ENCODE results near the gene ZDHHC3. TPM values are rescaled to one million over a fixed set of nuclear protein-coding genes. Genes with fewer than 3 reads are reported as not detected.

Gene ZDHHC3
- total and polyA plus RNA-seq, 5 donors from 2014 or later: 36.8 to 55.8 (median 39.9) TPM

GRCh38 chr3:44923632-44924456, 52.1 kb downstream of the ZDHHC3 start:
- Histone ChIP-seq H3K4me1 (ENCODE audit: control insufficient read depth, insufficient read depth, low read length, poor library complexity, severe bottlenecking) (no peaks in the 10 kb centered on the region), H3K4me3 (ENCODE audit: low read depth, low read length) (no peak overlapping the region), H3K27me3 (ENCODE audit: control insufficient read depth, insufficient read depth, low read length) (no peaks in the 10 kb centered on the region), H3K36me3 (ENCODE audit: control insufficient read depth, insufficient read depth, low read length) (peaks cover 37% of the 10 kb centered on the region), H3K9me3 (ENCODE audit: control insufficient read depth in 2 of 2, low read length in 2 of 2) (no peaks in the 10 kb centered on the region), H3K27ac (ENCODE audit: insufficient read depth, low read length, poor library complexity, severe bottlenecking) (no peak overlapping the region)
- Mint-ChIP-seq H3K4me3 (no peak overlapping the region), H3K9me3 (no peaks in the 10 kb centered on the region), H3K27me3 (no peaks in the 10 kb centered on the region), H3K27ac (peak overlapping the region in 2 of 3 donors; percentile 32 to 40), H3K36me3 (peaks cover 54% of the 10 kb centered on the region), H3K4me1 (no peaks in the 10 kb centered on the region)
- no peak for ATAC-seq (ENCODE audit: low read depth in 2 of 2)
- DNase-seq: no peak

GRCh38 chr3:44920081-44920480, 55.9 kb downstream of the ZDHHC3 start:
- Histone ChIP-seq H3K27ac (ENCODE audit: insufficient read depth, low read length, poor library complexity, severe bottlenecking) (no peak overlapping the region), H3K27me3 (ENCODE audit: control insufficient read depth, insufficient read depth, low read length) (no peaks in the 10 kb centered on the region), H3K36me3 (ENCODE audit: control insufficient read depth, insufficient read depth, low read length) (peaks cover 16% of the 10 kb centered on the region), H3K9me3 (ENCODE audit: control insufficient read depth in 2 of 2, low read length in 2 of 2) (no peaks in the 10 kb centered on the region), H3K4me1 (ENCODE audit: control insufficient read depth, insufficient read depth, low read length, poor library complexity, severe bottlenecking) (no peaks in the 10 kb centered on the region), H3K4me3 (ENCODE audit: low read depth, low read length) (no peak overlapping the region)
- H3K36me3 Mint-ChIP-seq: peaks cover 37% of the 10 kb centered on the region
- no peaks in the 10 kb centered on the region for H3K27me3 Mint-ChIP-seq
- H3K27ac Mint-ChIP-seq: no peak overlapping the region
- ATAC-seq (ENCODE audit: low read depth in 2 of 2) (no peak), DNase-seq (no peak)
- H3K4me3 Mint-ChIP-seq: no peak overlapping the region
- H3K9me3 Mint-ChIP-seq: no peaks in the 10 kb centered on the region
- H3K4me1 Mint-ChIP-seq: no peaks in the 10 kb centered on the region

GRCh38 chr3:44918581-44918980, 57.4 kb downstream of the ZDHHC3 start:
- Histone ChIP-seq H3K36me3 (ENCODE audit: control insufficient read depth, insufficient read depth, low read length) (peaks cover 16% of the 10 kb centered on the region), H3K27me3 (ENCODE audit: control insufficient read depth, insufficient read depth, low read length) (no peaks in the 10 kb centered on the region), H3K9me3 (ENCODE audit: control insufficient read depth in 2 of 2, low read length in 2 of 2) (no peaks in the 10 kb centered on the region), H3K4me3 (ENCODE audit: low read depth, low read length) (no peak overlapping the region), H3K27ac (ENCODE audit: insufficient read depth, low read length, poor library complexity, severe bottlenecking) (no peak overlapping the region), H3K4me1 (ENCODE audit: control insufficient read depth, insufficient read depth, low read length, poor library complexity, severe bottlenecking) (no peaks in the 10 kb centered on the region)
- Mint-ChIP-seq H3K9me3 (no peaks in the 10 kb centered on the region), H3K27ac (no peak overlapping the region), H3K36me3 (peaks cover 31% of the 10 kb centered on the region), H3K4me3 (no peak overlapping the region), H3K27me3 (peaks cover 6% of the 10 kb centered on the region), H3K4me1 (no peaks in the 10 kb centered on the region)
- DNase-seq: no peak
- no peak for ATAC-seq (ENCODE audit: low read depth in 2 of 2)

- Mint-ChIP-seq H3K27ac (no peak overlapping the region), H3K36me3 (peaks cover 29% of the 10 kb centered on the region), H3K4me1 (no peaks in the 10 kb centered on the region), H3K4me3 (no peak overlapping the region), H3K9me3 (no peaks in the 10 kb centered on the region), H3K27me3 (peaks cover 6% of the 10 kb centered on the region)
- Histone ChIP-seq H3K27me3 (ENCODE audit: control insufficient read depth, insufficient read depth, low read length) (no peaks in the 10 kb centered on the region), H3K4me3 (ENCODE audit: low read depth, low read length) (no peak overlapping the region), H3K4me1 (ENCODE audit: control insufficient read depth, insufficient read depth, low read length, poor library complexity, severe bottlenecking) (no peaks in the 10 kb centered on the region), H3K36me3 (ENCODE audit: control insufficient read depth, insufficient read depth, low read length) (peaks cover 16% of the 10 kb centered on the region), H3K27ac (ENCODE audit: insufficient read depth, low read length, poor library complexity, severe bottlenecking) (no peak overlapping the region), H3K9me3 (ENCODE audit: control insufficient read depth in 2 of 2, low read length in 2 of 2) (no peaks in the 10 kb centered on the region)
- no peak for DNase-seq
- no peak for ATAC-seq (ENCODE audit: low read depth in 2 of 2)
These were observed 57.9 kb downstream of the ZDHHC3 start for GRCh38 chr3:44918087-44918486.

GRCh38 chr3:44915702-44916438, 60.1 kb downstream of the ZDHHC3 start:
- Mint-ChIP-seq H3K9me3 (peaks cover 0 to 2% (median 0%) of the 10 kb centered on the region in 7 donors), H3K27ac (peak overlapping the region in 1 of 3 donors; percentile 33)

GRCh38 chr3:44914936-44915335, 61.0 kb downstream of the ZDHHC3 start:
- Mint-ChIP-seq H3K4me1 (no peaks in the 10 kb centered on the region), H3K27ac (no peak overlapping the region), H3K4me3 (no peak overlapping the region), H3K9me3 (peaks cover 0 to 2% (median 0%) of the 10 kb centered on the region in 7 donors), H3K27me3 (peaks cover 6% of the 10 kb centered on the region), H3K36me3 (peaks cover 10% of the 10 kb centered on the region)
- no peaks in the 10 kb centered on the region for H3K27me3 ChIP-seq (ENCODE audit: control insufficient read depth, insufficient read depth, low read length)
- DNase-seq (no peak), ATAC-seq (ENCODE audit: low read depth in 2 of 2) (no peak)
- H3K9me3 ChIP-seq (ENCODE audit: control insufficient read depth in 2 of 2, low read length in 2 of 2): no peaks in the 10 kb centered on the region
- no peaks in the 10 kb centered on the region for H3K4me1 ChIP-seq (ENCODE audit: control insufficient read depth, insufficient read depth, low read length, poor library complexity, severe bottlenecking)
- H3K36me3 ChIP-seq (ENCODE audit: control insufficient read depth, insufficient read depth, low read length): no peaks in the 10 kb centered on the region
- H3K4me3 ChIP-seq (ENCODE audit: low read depth, low read length): no peak overlapping the region
- H3K27ac ChIP-seq (ENCODE audit: insufficient read depth, low read length, poor library complexity, severe bottlenecking): no peak overlapping the region

More at GRCh38 chr3:44915702-44916438, 60.1 kb downstream of the ZDHHC3 start:
- no peaks in the 10 kb centered on the region for H3K4me1 Mint-ChIP-seq
- H3K27me3 Mint-ChIP-seq: peaks cover 6% of the 10 kb centered on the region
- ATAC-seq (ENCODE audit: low read depth in 2 of 2) (no peak), DNase-seq (no peak)
- H3K36me3 ChIP-seq (ENCODE audit: control insufficient read depth, insufficient read depth, low read length): peaks cover 5% of the 10 kb centered on the region
- H3K27ac ChIP-seq (ENCODE audit: insufficient read depth, low read length, poor library complexity, severe bottlenecking): no peak overlapping the region
- no peaks in the 10 kb centered on the region for H3K27me3 ChIP-seq (ENCODE audit: control insufficient read depth, insufficient read depth, low read length)
- no peak overlapping the region for H3K4me3 ChIP-seq (ENCODE audit: low read depth, low read length)
- H3K36me3 Mint-ChIP-seq: peaks cover 12% of the 10 kb centered on the region
- H3K9me3 ChIP-seq (ENCODE audit: control insufficient read depth in 2 of 2, low read length in 2 of 2): no peaks in the 10 kb centered on the region
- no peak overlapping the region for H3K4me3 Mint-ChIP-seq
- H3K4me1 ChIP-seq (ENCODE audit: control insufficient read depth, insufficient read depth, low read length, poor library complexity, severe bottlenecking): no peaks in the 10 kb centered on the region

- H3K36me3 Mint-ChIP-seq: peaks cover 5% of the 10 kb centered on the region
- Histone ChIP-seq H3K4me3 (ENCODE audit: low read depth, low read length) (no peak overlapping the region), H3K27ac (ENCODE audit: insufficient read depth, low read length, poor library complexity, severe bottlenecking) (no peak overlapping the region), H3K4me1 (ENCODE audit: control insufficient read depth, insufficient read depth, low read length, poor library complexity, severe bottlenecking) (no peaks in the 10 kb centered on the region), H3K27me3 (ENCODE audit: control insufficient read depth, insufficient read depth, low read length) (no peaks in the 10 kb centered on the region), H3K9me3 (ENCODE audit: control insufficient read depth in 2 of 2, low read length in 2 of 2) (peaks cover 0 to 6% of the 10 kb centered on the region in 2 experiments), H3K36me3 (ENCODE audit: control insufficient read depth, insufficient read depth, low read length) (no peaks in the 10 kb centered on the region)
- peak; percentile 46 to 65 (median 62) for DNase-seq
- H3K4me3 Mint-ChIP-seq: no peak overlapping the region
- H3K27me3 Mint-ChIP-seq: peaks cover 6% of the 10 kb centered on the region
- no peaks in the 10 kb centered on the region for H3K4me1 Mint-ChIP-seq
- peaks cover 0 to 3% (median 0%) of the 10 kb centered on the region in 7 donors for H3K9me3 Mint-ChIP-seq
- H3K27ac Mint-ChIP-seq: peak overlapping the region in 2 of 3 donors; percentile 32 to 57
- ATAC-seq (ENCODE audit: low read depth in 2 of 2): peak; percentile 69 to 70
These were observed 62.0 kb downstream of the ZDHHC3 start for GRCh38 chr3:44913868-44914468.
